Activated naive CD4-positive, alpha-beta T cell treated with Interleukin-2 at 50 U/mL for 16 hours (primary cell): Measurements from ENCODE around the gene PCDHA13.
"Not testable (repeated sequence)": the region's sequence is repeated elsewhere in the genome, so short reads cannot be mapped to it uniquely, and the experiment has no call there.

Experiments used
- DNase-seq: peaks from one replicate; pipeline ENCODE4 v3.0.0-alpha.2; 2020

Gene PCDHA13

GRCh38 chr5:140881889-140882590, at the start of gene PCDHA13:
PCDHA13 (plus strand) TSS chr5:140882124; CDS start chr5:140882269, 145 bp downstream.
- no peak for DNase-seq

- DNase-seq: no peak
Measured at GRCh38 chr5:140833993-140834392, 47.9 kb upstream of the PCDHA13 start, which contains the start of gene PCDHA7. PCDHA7 (plus strand) TSS chr5:140834269; CDS start chr5:140834384, 115 bp downstream.

- not testable (repeated sequence) for DNase-seq
Measured at GRCh38 chr5:140834439-140835008, 47.4 kb upstream of the PCDHA13 start.

- DNase-seq: no peak
Measured at GRCh38 chr5:140835622-140836510, 46.1 kb upstream of the PCDHA13 start.

- no peak for DNase-seq
Measured at GRCh38 chr5:140840978-140841962, 40.7 kb upstream of the PCDHA13 start, which contains the start of gene PCDHA8. PCDHA8 (plus strand) TSS chr5:140841187; CDS start chr5:140841322, 135 bp downstream.

GRCh38 chr5:140842798-140843733, 38.9 kb upstream of the PCDHA13 start:
- DNase-seq: no peak

GRCh38 chr5:140848139-140849102, 33.5 kb upstream of the PCDHA13 start, which contains the start of gene PCDHA9:
PCDHA9 (plus strand) TSS chr5:140848382; CDS start chr5:140848496, 114 bp downstream.
- DNase-seq: not testable (repeated sequence)

- DNase-seq: not testable (repeated sequence)
Measured at GRCh38 chr5:140849831-140850634, 31.9 kb upstream of the PCDHA13 start.

GRCh38 chr5:140855772-140856674, 25.9 kb upstream of the PCDHA13 start, which contains the start of gene PCDHA10:
PCDHA10 (plus strand) TSS chr5:140855897; CDS start chr5:140856049, 152 bp downstream.
- no peak for DNase-seq

GRCh38 chr5:140857177-140857986, 24.5 kb upstream of the PCDHA13 start:
- no peak for DNase-seq

GRCh38 chr5:140857987-140858240, 24.0 kb upstream of the PCDHA13 start:
- DNase-seq: no peak

- DNase-seq: no peak
Measured at GRCh38 chr5:140862441-140863295, 19.3 kb upstream of the PCDHA13 start.

GRCh38 chr5:140868721-140869554, 13.0 kb upstream of the PCDHA13 start, which contains the start of gene PCDHA11:
PCDHA11 (plus strand) TSS chr5:140868957; CDS start chr5:140869104, 147 bp downstream.
- no peak for DNase-seq

GRCh38 chr5:140869555-140869886, 12.4 kb upstream of the PCDHA13 start:
- DNase-seq: no peak
